Neural progenitor cell (in vitro differentiated cells): ENCODE data around the gene ZFP57. TPM values are rescaled to one million over a fixed set of nuclear protein-coding genes. Genes with fewer than 3 reads are reported as not detected.

Experiments
- DNase-seq: peaks from one replicate; pipeline ENCODE4 v3.0.0-alpha.2; 2016; ENCODE audit warnings: low spot score
- H2AFZ ChIP-seq: fragments of 200-600 bp; sonication (generic); replicated peaks from 2 replicates; pipeline ENCODE4 v1.6.1; 2016; ENCODE audit warnings: antibody characterized with exemption
- H3F3A ChIP-seq: fragments of 200-600 bp; sonication (generic); 2 replicates; pipeline ENCODE4 v1.6.1; 2016; ENCODE audit warnings: antibody characterized with exemption, low read depth
- H3K27ac ChIP-seq: fragments of 200-600 bp; sonication (generic); 2 replicates; pipeline ENCODE4 v1.5.1; 2016; ENCODE audit warnings: mild to moderate bottlenecking
- H3K27me3 ChIP-seq: fragments of 200-600 bp; sonication (generic); 2 replicates; pipeline ENCODE4 v1.6.1; 2016; ENCODE audit warnings: mild to moderate bottlenecking, moderate library complexity
- H3K36me3 ChIP-seq: fragments of 200-600 bp; sonication (generic); 2 replicates; pipeline ENCODE4 v1.5.1; 2016
- H3K4me1 ChIP-seq: fragments of 200-600 bp; sonication (generic); 2 replicates; pipeline ENCODE4 v1.6.1; 2016; ENCODE audit warnings: mixed run types
- H3K4me2 ChIP-seq: fragments of 200-600 bp; sonication (generic); 2 replicates; pipeline ENCODE4 v1.6.1; 2016
- H3K4me3 ChIP-seq: fragments of 200-600 bp; sonication (generic); 2 replicates; pipeline ENCODE4 v1.5.1; 2016
- H3K79me2 ChIP-seq: fragments of 200-600 bp; sonication (generic); 2 replicates; pipeline ENCODE4 v1.6.1; 2016; ENCODE audit warnings: low read depth
- H3K9ac ChIP-seq: fragments of 200-600 bp; sonication (generic); 2 replicates; pipeline ENCODE4 v1.6.1; 2016
- H3K9me3 ChIP-seq: fragments of 200-600 bp; sonication (generic); 2 replicates; pipeline ENCODE4 v1.5.1; 2016; ENCODE audit warnings: low read depth
- H4K20me1 ChIP-seq: fragments of 200-600 bp; sonication (generic); 2 replicates; pipeline ENCODE4 v1.6.1; 2016; ENCODE audit warnings: low read depth
- H3K27ac Mint-ChIP-seq: 3 replicates; pipeline ENCODE4 v1.8.0; 2021; ENCODE audit warnings: mixed read lengths
- H3K27me3 Mint-ChIP-seq: 2 replicates; pipeline ENCODE4 v1.8.0; 2022; ENCODE audit warnings: low read depth, mild to moderate bottlenecking, inconsistent platforms, moderate library complexity, mixed read lengths; ENCODE audit not compliant: insufficient read depth
- H3K36me3 Mint-ChIP-seq: 3 replicates; pipeline ENCODE4 v1.8.0; 2021; ENCODE audit warnings: mixed read lengths
- H3K4me1 Mint-ChIP-seq: 3 replicates; pipeline ENCODE4 v1.8.0; 2021; ENCODE audit warnings: mixed read lengths
- H3K4me3 Mint-ChIP-seq: 3 replicates; pipeline ENCODE4 v1.8.0; 2021; ENCODE audit warnings: mild to moderate bottlenecking, moderate library complexity, mixed read lengths
- H3K9me3 Mint-ChIP-seq: 3 replicates; pipeline ENCODE4 v1.8.0; 2020; ENCODE audit warnings: mixed read lengths
- EZH2 ChIP-seq: fragments of 200-600 bp; sonication (generic); IDR thresholded peaks from 2 replicates; pipeline ENCODE4 v1.6.1; 2017; ENCODE audit warnings: antibody characterized with exemption, mild to moderate bottlenecking, moderate library complexity
- EZH2phosphoT487 ChIP-seq: fragments of 200-600 bp; sonication (generic); IDR thresholded peaks from 2 replicates; pipeline ENCODE4 v1.6.1; 2017; ENCODE audit warnings: antibody characterized with exemption
- total RNA-seq: library from RNA; depleted of rRNA; stranded (reverse); fragments of >200 nt; gene quantifications from 2 replicates; pipeline ENCODE4 v1.2.3, GENCODE V29; 2015; ENCODE audit warnings: low replicate concordance
- TF ChIP-seq, protein P1 (sequence below): fragments of 200-600 bp; sonication (generic); IDR thresholded peaks from 2 replicates; pipeline ENCODE4 v1.5.1; 2017; ENCODE audit warnings: antibody characterized with exemption, mild to moderate bottlenecking

Gene ZFP57
- total RNA-seq, 1 donor from 2014 or later: not detected

DNA sequence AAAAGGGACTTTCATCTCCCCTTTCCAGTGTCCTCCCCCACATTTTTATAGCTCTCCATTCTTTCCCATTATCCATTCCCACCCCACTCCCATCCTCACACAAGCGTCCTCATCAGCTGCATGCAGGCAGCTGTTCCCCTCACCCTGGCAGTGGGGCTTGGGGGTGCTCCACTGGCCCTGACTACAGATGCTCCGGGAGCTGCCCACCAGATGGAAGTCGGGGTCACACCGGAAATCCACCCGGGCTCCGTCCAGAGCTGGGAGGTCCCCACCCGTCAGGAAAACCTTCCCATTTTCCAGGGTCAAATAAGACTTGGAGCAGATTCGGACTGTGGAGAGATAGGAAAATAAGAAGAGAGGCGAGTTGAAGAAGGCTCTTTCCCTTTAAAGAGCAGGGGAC is 50.6 kb downstream of the ZFP57 start:
- Histone ChIP-seq H4K20me1 (peaks cover 54% of the 10 kb centered on the region), H3K36me3 (no peaks in the 10 kb centered on the region), H3K79me2 (peaks cover 33% of the 10 kb centered on the region), H3K4me1 (peaks cover 49% of the 10 kb centered on the region), H3F3A (peaks cover 69% of the 10 kb centered on the region), H2AFZ (no peak overlapping the region), H3K9ac (no peak overlapping the region), H3K9me3 (no peaks in the 10 kb centered on the region), H3K27ac (no peak overlapping the region), H3K27me3 (peaks cover 34% of the 10 kb centered on the region), H3K4me2 (peak overlapping the region; percentile 96), H3K4me3 (peak overlapping the region; percentile 86)
- no peak for DNase-seq
- TF ChIP-seq EZH2: no peak
- TF ChIP-seq, protein P1, sequence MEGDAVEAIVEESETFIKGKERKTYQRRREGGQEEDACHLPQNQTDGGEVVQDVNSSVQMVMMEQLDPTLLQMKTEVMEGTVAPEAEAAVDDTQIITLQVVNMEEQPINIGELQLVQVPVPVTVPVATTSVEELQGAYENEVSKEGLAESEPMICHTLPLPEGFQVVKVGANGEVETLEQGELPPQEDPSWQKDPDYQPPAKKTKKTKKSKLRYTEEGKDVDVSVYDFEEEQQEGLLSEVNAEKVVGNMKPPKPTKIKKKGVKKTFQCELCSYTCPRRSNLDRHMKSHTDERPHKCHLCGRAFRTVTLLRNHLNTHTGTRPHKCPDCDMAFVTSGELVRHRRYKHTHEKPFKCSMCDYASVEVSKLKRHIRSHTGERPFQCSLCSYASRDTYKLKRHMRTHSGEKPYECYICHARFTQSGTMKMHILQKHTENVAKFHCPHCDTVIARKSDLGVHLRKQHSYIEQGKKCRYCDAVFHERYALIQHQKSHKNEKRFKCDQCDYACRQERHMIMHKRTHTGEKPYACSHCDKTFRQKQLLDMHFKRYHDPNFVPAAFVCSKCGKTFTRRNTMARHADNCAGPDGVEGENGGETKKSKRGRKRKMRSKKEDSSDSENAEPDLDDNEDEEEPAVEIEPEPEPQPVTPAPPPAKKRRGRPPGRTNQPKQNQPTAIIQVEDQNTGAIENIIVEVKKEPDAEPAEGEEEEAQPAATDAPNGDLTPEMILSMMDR: no peak
- no peak for TF ChIP-seq EZH2phosphoT487
- H3K9me3 Mint-ChIP-seq: no peaks in the 10 kb centered on the region
- H3K27ac Mint-ChIP-seq: no peak overlapping the region
- H3K27me3 Mint-ChIP-seq: peaks cover 13% of the 10 kb centered on the region
- peak overlapping the region; percentile 89 for H3K4me3 Mint-ChIP-seq
- H3K4me1 Mint-ChIP-seq: peaks cover 64% of the 10 kb centered on the region
- no peaks in the 10 kb centered on the region for H3K36me3 Mint-ChIP-seq

DNA sequence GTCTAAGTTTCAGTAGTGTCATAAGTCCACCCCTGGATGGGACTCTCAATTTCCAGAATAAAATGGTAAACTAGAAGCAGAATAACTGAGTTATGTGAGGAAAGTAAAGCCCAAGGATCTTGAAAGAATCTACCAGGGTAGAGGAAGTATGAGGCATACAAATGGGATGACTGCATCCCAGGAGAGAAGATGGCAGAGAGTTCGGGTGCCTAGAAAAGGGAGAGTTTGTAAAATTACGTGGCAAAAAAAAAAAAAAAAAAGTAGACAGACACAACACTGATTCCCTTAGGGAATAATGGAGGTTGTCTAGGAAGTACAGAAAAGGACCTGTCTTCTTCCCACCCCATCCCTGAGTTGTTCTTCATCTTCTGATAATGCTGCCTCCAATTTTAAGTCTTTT is 51.4 kb downstream of the ZFP57 start:
- Histone ChIP-seq H3K4me1 (peaks cover 55% of the 10 kb centered on the region), H3K27me3 (peaks cover 34% of the 10 kb centered on the region), H4K20me1 (peaks cover 62% of the 10 kb centered on the region), H3K36me3 (no peaks in the 10 kb centered on the region), H3K4me3 (peak overlapping the region; percentile 96), H3K9ac (no peak overlapping the region), H3K79me2 (peaks cover 36% of the 10 kb centered on the region), H2AFZ (no peak overlapping the region), H3K27ac (no peak overlapping the region), H3K9me3 (no peaks in the 10 kb centered on the region), H3K4me2 (peak overlapping the region; percentile 97), H3F3A (peaks cover 77% of the 10 kb centered on the region)
- TF ChIP-seq EZH2 (no peak), EZH2phosphoT487 (no peak)
- TF ChIP-seq, protein P1: no peak
- Mint-ChIP-seq H3K9me3 (no peaks in the 10 kb centered on the region), H3K36me3 (no peaks in the 10 kb centered on the region), H3K27me3 (peaks cover 13% of the 10 kb centered on the region), H3K27ac (no peak overlapping the region), H3K4me3 (peak overlapping the region; percentile 36), H3K4me1 (peaks cover 70% of the 10 kb centered on the region)
- no peak for DNase-seq

DNA sequence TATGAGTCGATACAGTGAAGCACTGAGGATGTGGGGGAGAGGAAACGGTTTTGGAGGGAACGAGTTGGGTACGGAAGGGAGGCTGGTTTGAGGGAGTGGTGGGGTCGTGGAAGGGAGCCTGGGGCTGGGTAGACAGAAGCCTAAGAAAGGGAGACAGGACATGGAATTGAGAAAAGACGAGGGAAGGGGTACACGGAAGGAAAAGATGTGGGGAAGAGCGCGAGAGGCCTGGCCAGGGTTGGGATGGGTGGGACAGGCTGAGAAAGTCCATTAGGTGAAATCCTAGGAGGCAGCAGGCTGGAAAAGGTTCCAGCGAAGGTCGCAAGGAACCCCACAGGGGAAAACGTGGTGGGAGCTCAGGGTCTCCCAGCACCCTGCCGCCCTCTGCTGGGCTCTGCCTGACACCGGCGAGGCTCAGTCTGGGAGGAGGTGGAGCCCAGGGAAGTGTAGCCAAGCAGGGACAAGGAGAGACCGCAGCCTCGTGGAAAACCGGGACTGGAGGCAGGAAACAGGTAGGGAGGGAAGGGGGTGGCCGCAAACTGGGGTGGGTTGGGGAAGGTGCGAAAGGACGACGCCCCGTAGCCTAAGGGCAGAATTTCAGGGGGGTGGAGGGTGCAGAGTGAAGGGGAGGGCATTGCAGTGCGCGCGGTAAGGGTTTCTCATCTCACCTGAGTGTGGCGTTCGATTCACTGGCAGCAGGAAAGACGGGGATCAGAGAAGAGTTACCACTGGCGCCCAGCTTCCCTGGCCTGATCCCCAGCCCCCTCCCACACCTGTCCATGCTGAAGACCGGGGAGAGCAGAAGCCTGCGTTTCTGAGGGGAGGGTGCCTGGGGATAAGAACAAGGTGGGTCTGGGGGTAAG is 52.3 kb downstream of the ZFP57 start:
- Histone ChIP-seq H3K9me3 (no peaks in the 10 kb centered on the region), H3K9ac (no peak overlapping the region), H4K20me1 (peaks cover 71% of the 10 kb centered on the region), H3K4me1 (peaks cover 59% of the 10 kb centered on the region), H3K4me3 (peak overlapping the region; percentile 96), H3K79me2 (peaks cover 36% of the 10 kb centered on the region), H3F3A (peaks cover 82% of the 10 kb centered on the region), H3K27me3 (peaks cover 34% of the 10 kb centered on the region), H2AFZ (peak overlapping the region; percentile 15), H3K27ac (no peak overlapping the region), H3K4me2 (peak overlapping the region; percentile 97), H3K36me3 (no peaks in the 10 kb centered on the region)
- peaks cover 70% of the 10 kb centered on the region for H3K4me1 Mint-ChIP-seq
- TF ChIP-seq EZH2 (no peak), EZH2phosphoT487 (no peak)
- TF ChIP-seq, protein P1: peak; percentile 68
- peak overlapping the region; percentile 92 for H3K4me3 Mint-ChIP-seq
- peaks cover 8% of the 10 kb centered on the region for H3K27me3 Mint-ChIP-seq
- H3K27ac Mint-ChIP-seq: peak overlapping the region; percentile 80
- DNase-seq: peak; percentile 93
- no peaks in the 10 kb centered on the region for H3K9me3 Mint-ChIP-seq
- H3K36me3 Mint-ChIP-seq: peaks cover 5% of the 10 kb centered on the region
